ENCODE measurements around the gene CNDP2. TPM values are rescaled to one million over a fixed set of nuclear protein-coding genes. Genes with fewer than 3 reads are reported as not detected.

The CNDP2 gene
- total and polyA plus RNA-seq, 2 donors (not counting 1 experiment from before 2014, with no cell fraction given): 121 to 182 TPM

GRCh38 chr18:74551452-74551851 is 55.3 kb downstream of the CNDP2 start:
- Histone ChIP-seq H3K27ac (ENCODE audit: low read length in 2 of 2) (no peak overlapping the region), H3K4me3 (ENCODE audit: control extremely low read depth in 1 of 5, extremely low read depth in 1 of 5, insufficient read depth in 1 of 5, low read depth in 2 of 5, low read length in 4 of 5) (no peak overlapping the region), H3K4me2 (replicated peaks; ENCODE audit: low read depth, low read length, poor library complexity, severe bottlenecking) (no peak overlapping the region), H3K27me3 (replicated peaks in 1 of 4; ENCODE audit: control extremely low read depth in 1 of 4, control insufficient read depth in 3 of 4, insufficient read depth in 4 of 4, low read length in 3 of 4) (no peaks in the 10 kb centered on the region), H3K9ac (ENCODE audit: low read length) (no peak overlapping the region), H3K9me3 (ENCODE audit: control extremely low read depth in 1 of 3, control insufficient read depth in 2 of 3, insufficient read depth in 1 of 3, low read length in 2 of 3) (peaks cover 0 to 19% (median 19%) of the 10 kb centered on the region in 3 donors), H3K79me2 (ENCODE audit: control insufficient read depth, insufficient read depth, low read length) (no peaks in the 10 kb centered on the region), H3K36me3 (replicated peaks in 1 of 2; ENCODE audit: control extremely low read depth in 1 of 2, control insufficient read depth in 1 of 2, extremely low read depth in 1 of 2, insufficient read depth in 2 of 2, low read length in 1 of 2) (no peaks in the 10 kb centered on the region), H3K4me1 (ENCODE audit: control insufficient read depth in 2 of 2, insufficient read depth in 2 of 2, low read length in 2 of 2) (no peaks in the 10 kb centered on the region), H4K20me1 (ENCODE audit: control insufficient read depth, insufficient read depth, low read length, poor library complexity, severe bottlenecking) (no peaks in the 10 kb centered on the region), H2AFZ (ENCODE audit: insufficient read depth, low read depth, low read length, poor library complexity, severe bottlenecking) (no peak overlapping the region)
- Mint-ChIP-seq H3K27me3 (peaks cover 12% of the 10 kb centered on the region), H3K4me1 (no peaks in the 10 kb centered on the region), H3K9me3 (ENCODE audit: insufficient read depth) (peaks cover 5% of the 10 kb centered on the region), H3K27ac (no peak overlapping the region), H3K4me3 (no peak overlapping the region)
- ChIA-PET CTCF (interaction anchor here (0.6 to 4.2 kb wide), 31 partner anchors 8 to 1788 kb away, joined by 3 to 84 read pairs (median 4); no protein-coding TSS in a partner anchor), POLR2A (interaction anchor here (0.7 kb wide), 2 partner anchors 174 to 1972 kb away, joined by 3 to 5 read pairs; no protein-coding TSS in a partner anchor)
- intact Hi-C loops (cut with micrococcal nuclease): no loop called here
- TF ChIP-seq EZH2 (IDR thresholded peaks at IDR 0.05; ENCODE audit: borderline replicate concordance, insufficient read depth, low read depth, low read length, poor library complexity, severe bottlenecking) (no peak), CTCF (IDR thresholded peaks at IDR 0.05) (no peak)
- DNase-seq (no peak), ATAC-seq (ENCODE audit: low read depth) (no peak)
- WGBS (ENCODE audit: insufficient coverage): 88% methylated on average over 1 of the region's 3 CpGs

GRCh38 chr18:74551936-74552555 is 55.9 kb downstream of the CNDP2 start:
- TF ChIP-seq EZH2 (IDR thresholded peaks at IDR 0.05; ENCODE audit: borderline replicate concordance, insufficient read depth, low read depth, low read length, poor library complexity, severe bottlenecking): no peak
- TF ChIP-seq CTCF (IDR thresholded peaks at IDR 0.05): peak; percentile 92
- Histone ChIP-seq H3K9me3 (ENCODE audit: control extremely low read depth in 1 of 3, control insufficient read depth in 2 of 3, insufficient read depth in 1 of 3, low read length in 2 of 3) (peaks cover 0 to 19% (median 19%) of the 10 kb centered on the region in 3 donors), H3K9ac (ENCODE audit: low read length) (no peak overlapping the region), H3K36me3 (replicated peaks in 1 of 2; ENCODE audit: control extremely low read depth in 1 of 2, control insufficient read depth in 1 of 2, extremely low read depth in 1 of 2, insufficient read depth in 2 of 2, low read length in 1 of 2) (no peaks in the 10 kb centered on the region), H3K4me1 (ENCODE audit: control insufficient read depth in 2 of 2, insufficient read depth in 2 of 2, low read length in 2 of 2) (no peaks in the 10 kb centered on the region), H3K4me2 (replicated peaks; ENCODE audit: low read depth, low read length, poor library complexity, severe bottlenecking) (no peak overlapping the region), H3K27ac (ENCODE audit: low read length in 2 of 2) (no peak overlapping the region), H3K4me3 (ENCODE audit: control extremely low read depth in 1 of 5, extremely low read depth in 1 of 5, insufficient read depth in 1 of 5, low read depth in 2 of 5, low read length in 4 of 5) (no peak overlapping the region), H2AFZ (ENCODE audit: insufficient read depth, low read depth, low read length, poor library complexity, severe bottlenecking) (no peak overlapping the region), H4K20me1 (ENCODE audit: control insufficient read depth, insufficient read depth, low read length, poor library complexity, severe bottlenecking) (no peaks in the 10 kb centered on the region), H3K79me2 (ENCODE audit: control insufficient read depth, insufficient read depth, low read length) (no peaks in the 10 kb centered on the region), H3K27me3 (replicated peaks in 1 of 4; ENCODE audit: control extremely low read depth in 1 of 4, control insufficient read depth in 3 of 4, insufficient read depth in 4 of 4, low read length in 3 of 4) (no peaks in the 10 kb centered on the region)
- H3K4me3 Mint-ChIP-seq: no peak overlapping the region
- ChIA-PET CTCF (interaction anchor here (0.5 to 4.2 kb wide), 34 partner anchors 8 to 1813 kb away, joined by 3 to 84 read pairs (median 4); no protein-coding TSS in a partner anchor), POLR2A (interaction anchor here (0.7 kb wide), 2 partner anchors 174 to 1971 kb away, joined by 3 to 5 read pairs; no protein-coding TSS in a partner anchor)
- intact Hi-C loops (cut with micrococcal nuclease): loop anchor here (1.0 kb wide), 1 partner anchor 199 kb away; no protein-coding TSS in a partner anchor
- no CpG with 5 or more reads among the region's 5 CpGs for WGBS (ENCODE audit: insufficient coverage)
- ATAC-seq (ENCODE audit: low read depth) (peak; percentile 96), DNase-seq (peak; percentile 81)
- H3K9me3 Mint-ChIP-seq (ENCODE audit: insufficient read depth): peaks cover 5% of the 10 kb centered on the region
- H3K27ac Mint-ChIP-seq: no peak overlapping the region
- peaks cover 14% of the 10 kb centered on the region for H3K27me3 Mint-ChIP-seq
- H3K4me1 Mint-ChIP-seq: no peaks in the 10 kb centered on the region

All from B cell (primary cell).